ENCODE data around the gene USP5. TPM values are rescaled to one million over a fixed set of nuclear protein-coding genes. Genes with fewer than 3 reads are reported as not detected.

USP5 gene
- polyA plus RNA-seq, 1 donor from 2014 or later = 130 TPM

- Histone ChIP-seq H3K79me2 (replicated peaks; ENCODE audit: insufficient read depth, low read length) (peaks cover 17% of the 10 kb centered on the region), H3K27me3 (ENCODE audit: insufficient read depth, low read depth, low read length) (no peaks in the 10 kb centered on the region), H3K36me3 (ENCODE audit: insufficient read depth, low read length) (no peaks in the 10 kb centered on the region), H3K4me3 (ENCODE audit: low read length) (no peak overlapping the region), H3K9ac (ENCODE audit: low read length) (no peak overlapping the region), H3F3A (ENCODE audit: insufficient read depth, low read length, poor library complexity, severe bottlenecking) (peaks cover 5% of the 10 kb centered on the region), H4K20me1 (ENCODE audit: insufficient read depth) (no peaks in the 10 kb centered on the region), H3K4me2 (ENCODE audit: low read length) (no peak overlapping the region), H2AFZ (ENCODE audit: low read depth, low read length) (no peak overlapping the region), H3K27ac (ENCODE audit: low read length) (no peak overlapping the region), H3K9me3 (ENCODE audit: low read length) (no peaks in the 10 kb centered on the region), H3K9me2 (ENCODE audit: insufficient read depth, low read length) (no peaks in the 10 kb centered on the region)
- TF ChIP-seq REST (IDR thresholded peaks at IDR 0.05; ENCODE audit: borderline replicate concordance) (no peak), EP300 (conservative IDR thresholded peaks at IDR 0.05; ENCODE audit: poor library complexity, severe bottlenecking) (no peak), MXI1 (conservative IDR thresholded peaks at IDR 0.05; ENCODE audit: poor library complexity, severe bottlenecking) (no peak), POLR2AphosphoS5 (IDR thresholded peaks at IDR 0.05) (no peak), CTCF (IDR thresholded peaks at IDR 0.05; ENCODE audit: poor library complexity, severe bottlenecking) (no peak), EZH2 (IDR thresholded peaks at IDR 0.05; ENCODE audit: borderline replicate concordance, insufficient read depth, low read length, poor library complexity, severe bottlenecking) (no peak), RAD21 (conservative IDR thresholded peaks at IDR 0.05) (no peak), SMC3 (conservative IDR thresholded peaks at IDR 0.05; ENCODE audit: poor library complexity) (no peak), TAF1 (IDR thresholded peaks at IDR 0.05; ENCODE audit: low read depth) (no peak)
Measured at GRCh38 chr12:6830999-6831398, 21.0 kb upstream of the USP5 start.

GRCh38 chr12:6831450-6831995 lies 20.4 kb upstream of the USP5 start:
- H3K9me2 ChIP-seq (ENCODE audit: insufficient read depth, low read length) = no peaks in the 10 kb centered on the region
- no peaks in the 10 kb centered on the region for H4K20me1 ChIP-seq (ENCODE audit: insufficient read depth)
- no peaks in the 10 kb centered on the region for H3K36me3 ChIP-seq (ENCODE audit: insufficient read depth, low read length)
- H3K9me3 ChIP-seq (ENCODE audit: low read length) = no peaks in the 10 kb centered on the region
- H3F3A ChIP-seq (ENCODE audit: insufficient read depth, low read length, poor library complexity, severe bottlenecking) = peaks cover 5% of the 10 kb centered on the region
- no peak for TF ChIP-seq MXI1 (conservative IDR thresholded peaks at IDR 0.05; ENCODE audit: poor library complexity, severe bottlenecking)
- no peak for TF ChIP-seq REST (IDR thresholded peaks at IDR 0.05; ENCODE audit: borderline replicate concordance)
- TF ChIP-seq SMC3 (conservative IDR thresholded peaks at IDR 0.05; ENCODE audit: poor library complexity) = no peak
- no peak for TF ChIP-seq EZH2 (IDR thresholded peaks at IDR 0.05; ENCODE audit: borderline replicate concordance, insufficient read depth, low read length, poor library complexity, severe bottlenecking)
- TF ChIP-seq EP300 (conservative IDR thresholded peaks at IDR 0.05; ENCODE audit: poor library complexity, severe bottlenecking) = no peak
- TF ChIP-seq RAD21 (conservative IDR thresholded peaks at IDR 0.05) = no peak
- no peak for TF ChIP-seq TAF1 (IDR thresholded peaks at IDR 0.05; ENCODE audit: low read depth)
- TF ChIP-seq POLR2AphosphoS5 (IDR thresholded peaks at IDR 0.05) = no peak
- no peak for TF ChIP-seq CTCF (IDR thresholded peaks at IDR 0.05; ENCODE audit: poor library complexity, severe bottlenecking)
- H3K4me2 ChIP-seq (ENCODE audit: low read length) = no peak overlapping the region
- H3K9ac ChIP-seq (ENCODE audit: low read length) = no peak overlapping the region
- H2AFZ ChIP-seq (ENCODE audit: low read depth, low read length) = no peak overlapping the region
- H3K4me3 ChIP-seq (ENCODE audit: low read length) = no peak overlapping the region
- H3K27me3 ChIP-seq (ENCODE audit: insufficient read depth, low read depth, low read length) = no peaks in the 10 kb centered on the region
- H3K79me2 ChIP-seq (replicated peaks; ENCODE audit: insufficient read depth, low read length) = peaks cover 17% of the 10 kb centered on the region
- no peak overlapping the region for H3K27ac ChIP-seq (ENCODE audit: low read length)
